GM19099 (cell line): ENCODE measurements around the gene CTSH.

Source experiments
- POLR2A ChIP-seq: IDR thresholded peaks from 3 replicates; pipeline ENCODE4 v1.6.1; 2011; ENCODE audit warnings: low read depth; ENCODE audit not compliant: insufficient read length; ENCODE audit errors: extremely low read depth

Gene CTSH

DNA sequence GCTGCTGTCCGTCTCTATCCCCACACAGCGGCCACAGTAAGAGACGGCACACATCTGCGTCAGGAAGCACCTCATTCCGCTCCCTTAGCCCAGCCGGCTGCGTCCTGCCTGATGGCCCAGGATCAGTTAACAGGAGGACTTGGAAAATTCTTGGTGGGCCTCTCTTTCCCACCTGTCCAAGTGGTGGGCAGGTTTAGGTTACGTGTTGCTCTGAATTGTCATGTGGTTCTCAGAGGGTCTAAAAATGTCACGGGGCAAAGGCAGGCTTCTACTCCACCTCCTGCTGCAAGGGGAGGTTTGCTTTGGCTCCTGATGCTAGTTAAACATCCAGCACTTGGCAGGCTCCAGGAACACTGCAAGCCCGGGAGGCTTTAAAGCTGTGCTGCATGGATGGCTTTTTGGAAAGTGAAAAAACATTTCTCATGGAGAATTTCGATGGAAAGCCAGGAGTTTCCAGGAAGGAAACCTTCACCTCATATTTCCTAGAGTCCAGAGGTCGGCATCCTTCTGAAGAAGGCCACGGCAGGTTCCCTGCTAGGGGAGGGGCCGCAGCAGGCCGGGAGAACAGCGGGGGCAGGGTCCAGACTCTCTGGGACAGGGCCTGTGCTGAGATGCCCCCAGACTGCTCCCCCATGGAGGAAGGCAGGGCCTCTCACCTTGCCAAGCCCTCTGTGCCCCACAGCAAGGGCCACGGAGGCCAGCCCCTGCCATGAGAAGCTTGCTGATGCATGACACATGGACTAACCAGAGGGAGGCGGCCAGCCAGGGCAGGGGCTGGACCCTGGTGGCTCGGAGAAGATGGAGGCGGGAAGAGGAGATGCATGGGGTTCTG, 10.8 kb downstream of the CTSH start:
- TF ChIP-seq POLR2A = no peak

DNA sequence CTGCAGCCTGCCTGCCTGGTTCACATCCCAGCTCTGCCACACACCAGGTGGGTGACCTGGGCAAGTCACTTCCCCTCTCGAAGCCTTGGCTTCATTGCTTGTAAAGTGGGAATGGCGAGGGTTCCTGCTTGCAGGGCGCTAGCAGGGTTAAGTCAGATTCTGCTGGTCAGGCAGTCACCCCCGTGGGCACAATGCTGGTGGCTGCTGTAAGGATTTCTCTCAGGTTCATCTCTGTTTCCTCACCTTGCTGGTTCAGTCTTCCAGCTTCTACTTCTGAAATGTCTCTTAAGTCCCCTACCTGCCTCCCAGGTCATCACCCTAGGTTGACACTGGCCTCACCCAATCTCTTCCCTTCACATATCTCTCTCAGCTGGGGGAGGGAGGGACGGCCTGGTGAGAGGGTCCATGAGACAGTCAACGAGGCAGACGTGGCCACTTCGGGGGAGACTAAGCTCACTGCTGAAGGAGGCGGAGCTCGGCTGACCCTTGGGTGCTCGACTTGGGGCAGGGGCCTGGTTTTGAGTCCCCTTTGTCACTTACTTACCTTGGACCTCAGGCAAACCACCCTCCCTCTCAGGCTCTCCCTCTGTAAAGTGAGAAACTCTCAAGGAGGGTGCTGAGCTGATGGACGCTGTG, 11.5 kb downstream of the CTSH start:
- TF ChIP-seq POLR2A = no peak

DNA sequence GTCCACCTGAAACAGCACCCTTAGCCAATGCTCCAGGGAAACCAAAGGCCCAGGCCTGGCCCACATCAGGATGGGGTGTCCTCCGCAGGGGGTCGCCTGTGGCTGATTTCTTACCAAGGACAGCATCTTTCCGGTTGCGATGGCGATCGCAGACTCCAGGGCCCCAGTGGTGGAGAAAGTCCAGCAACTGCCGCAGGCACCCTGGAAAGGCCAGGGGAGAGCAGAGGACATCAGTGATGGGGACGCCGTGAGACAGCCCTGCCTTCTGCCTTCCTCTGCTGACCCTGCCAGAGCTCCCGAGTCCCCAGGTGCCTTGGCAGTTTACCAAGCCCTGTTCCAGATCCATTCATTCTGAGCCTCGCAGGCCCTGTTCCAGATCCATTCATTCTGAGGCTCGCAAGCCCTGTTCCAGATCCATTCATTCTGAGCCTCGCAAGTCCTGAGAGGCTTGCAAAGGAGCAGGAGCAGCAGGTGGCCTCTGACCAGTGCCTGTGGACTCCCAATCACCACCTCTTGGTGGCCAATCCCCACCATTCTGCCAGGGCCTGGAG, 12.5 kb downstream of the CTSH start:
- peak; percentile 11 for TF ChIP-seq POLR2A

DNA sequence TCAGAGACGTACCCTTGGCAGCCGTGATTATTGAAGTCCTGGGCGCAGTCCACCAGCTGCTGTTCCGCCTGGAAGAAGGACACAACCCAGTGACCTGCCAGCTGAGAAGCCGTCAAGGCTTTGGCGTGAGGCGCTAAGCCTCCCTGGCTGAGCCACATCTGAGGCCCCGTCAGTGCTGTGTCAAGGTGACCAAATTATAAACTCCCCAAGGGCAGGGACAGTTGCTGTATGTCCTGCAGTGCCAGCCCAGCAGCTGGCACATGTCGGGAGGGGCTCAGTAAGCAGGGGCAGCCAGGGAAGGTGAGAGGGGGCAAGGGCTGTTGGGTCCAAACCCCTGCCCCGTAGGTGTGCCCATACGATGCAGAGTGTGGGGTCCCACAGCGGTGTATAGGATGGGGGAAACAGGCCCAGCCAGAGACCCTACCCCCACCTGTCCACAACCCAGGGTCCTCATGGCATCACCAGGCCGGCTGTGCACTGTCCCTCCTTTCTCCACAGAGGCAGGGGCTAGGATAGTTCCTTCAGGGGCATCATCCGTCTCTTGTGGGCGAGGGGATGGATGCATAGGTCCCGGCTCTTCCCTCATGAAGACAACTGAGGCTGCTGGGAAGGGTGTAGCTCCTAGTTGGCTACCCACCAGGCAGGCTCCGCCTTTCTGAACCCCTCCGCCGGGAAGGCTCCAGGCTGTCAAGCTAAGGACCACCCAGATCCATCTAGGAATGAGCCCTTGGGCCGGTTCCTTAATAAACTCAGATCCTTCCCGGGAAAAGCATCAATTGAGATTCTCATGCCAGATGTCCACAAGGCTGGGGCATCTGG, 13.2 kb downstream of the CTSH start:
- TF ChIP-seq POLR2A = no peak

DNA sequence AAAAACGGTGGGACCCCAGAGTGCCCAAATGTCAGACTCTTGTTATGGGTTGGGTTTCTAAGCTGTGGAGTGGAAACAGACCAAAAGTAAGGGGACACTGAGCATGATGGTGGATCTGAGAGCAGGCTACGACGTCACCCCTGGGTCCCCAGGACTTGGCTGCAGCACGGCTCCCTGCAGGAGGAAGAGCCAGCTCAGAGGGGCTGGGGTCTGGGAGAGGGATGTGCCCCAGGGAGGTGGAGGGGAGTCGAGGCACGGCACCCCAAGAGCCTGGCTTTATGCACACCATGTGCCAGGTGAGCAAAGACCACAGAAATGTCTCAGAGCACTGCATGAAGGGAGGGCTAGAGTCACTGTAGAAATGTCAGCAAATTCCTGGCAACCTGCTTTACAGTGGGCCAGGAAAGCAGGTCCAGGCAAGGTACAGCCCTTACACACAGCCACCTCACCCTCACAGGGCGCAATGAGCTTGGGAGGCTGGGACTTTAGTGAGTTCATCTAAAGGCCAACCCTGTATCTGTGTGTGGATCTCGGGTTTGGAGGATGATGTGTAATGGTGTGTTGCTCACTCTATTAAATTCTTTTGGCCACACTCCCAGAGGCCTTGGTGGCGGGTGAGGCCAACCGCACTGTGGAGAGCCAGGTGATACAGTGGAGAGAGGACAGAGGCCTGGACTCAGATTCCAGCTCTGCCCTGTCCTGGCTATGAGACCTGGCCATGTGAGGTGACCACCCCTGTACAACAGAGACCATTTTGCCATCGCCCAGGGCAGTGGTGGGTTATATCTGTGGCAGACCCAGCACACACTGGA, 14.1 kb downstream of the CTSH start:
- peak; percentile 23 for TF ChIP-seq POLR2A

DNA sequence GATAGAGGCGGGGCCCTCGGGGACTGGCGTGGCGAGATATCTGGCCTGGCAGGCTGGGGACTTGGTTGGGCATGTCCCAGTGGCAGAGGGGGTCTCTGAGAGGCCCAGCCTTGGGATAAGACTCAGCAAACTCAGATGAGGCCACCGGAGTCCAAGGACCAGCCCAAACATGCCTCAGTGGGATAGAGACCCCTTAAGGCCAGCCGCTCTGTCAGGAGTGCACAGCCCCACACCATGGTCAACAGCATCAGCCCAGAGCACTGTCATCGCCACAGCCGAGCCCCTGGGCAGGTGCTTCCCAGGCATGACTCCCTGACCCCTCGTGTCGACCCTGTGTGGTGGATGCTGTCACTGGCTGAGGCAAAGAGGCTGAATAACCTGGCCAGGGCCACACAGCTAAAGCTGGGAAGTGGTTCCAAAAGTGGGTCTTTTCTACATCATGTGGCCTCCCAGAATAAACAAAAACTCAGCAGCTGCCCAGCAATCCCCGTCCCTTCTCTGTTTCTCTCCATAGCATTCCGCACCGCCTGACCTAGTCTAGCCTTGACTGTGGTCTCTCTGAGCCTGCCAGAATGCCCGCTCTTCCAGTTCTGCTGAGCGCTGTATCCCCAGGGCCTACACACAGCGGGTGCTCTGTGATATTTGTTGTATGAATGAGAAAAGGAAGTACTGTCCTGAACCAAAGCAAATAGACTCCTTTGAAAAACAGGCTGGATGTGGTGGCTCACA, 15.1 kb downstream of the CTSH start:
- TF ChIP-seq POLR2A = no peak

DNA sequence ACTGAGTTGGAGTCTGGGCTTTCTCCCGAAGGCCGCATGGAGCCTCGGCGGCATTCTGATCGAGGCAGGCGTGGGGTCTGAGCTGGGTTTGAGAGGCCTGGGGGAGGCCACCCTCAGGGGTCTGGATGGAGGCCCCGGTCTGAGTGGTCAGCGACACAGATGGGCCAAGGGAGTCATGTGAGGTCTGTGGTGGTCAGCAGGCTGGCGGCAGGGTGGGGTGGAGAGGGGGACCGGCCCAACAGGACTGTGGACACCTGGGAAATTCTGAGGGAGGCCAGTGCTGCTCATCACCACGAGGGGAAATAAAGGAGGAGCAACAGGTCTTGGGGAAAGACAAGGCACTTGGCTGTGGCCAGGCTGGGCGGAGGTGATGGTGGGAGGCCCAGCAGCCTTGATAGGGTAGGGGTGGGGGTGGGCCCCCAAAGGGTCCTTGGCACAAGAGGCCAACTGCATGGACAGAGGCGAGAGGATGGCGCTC, 16.2 kb downstream of the CTSH start:
- TF ChIP-seq POLR2A = no peak

DNA sequence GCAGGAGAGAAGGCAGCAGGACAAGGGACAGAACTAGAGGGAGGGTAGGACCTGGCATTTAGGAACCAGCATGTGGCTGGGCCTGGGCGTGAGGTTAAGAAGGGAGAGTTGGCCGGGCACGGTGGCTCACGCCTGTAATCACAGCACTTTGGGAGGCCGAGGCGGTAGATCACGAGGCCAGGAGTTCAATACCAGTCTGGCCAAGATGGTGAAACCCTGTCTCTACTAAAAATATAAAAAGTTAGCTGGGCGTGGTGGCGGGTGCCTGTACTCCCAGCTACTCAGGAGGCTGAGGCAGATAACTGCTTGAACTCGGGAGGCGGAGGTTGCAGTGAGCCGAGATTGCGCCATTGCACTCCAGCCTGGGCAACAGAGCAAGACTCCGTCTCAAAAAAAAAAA, 16.7 kb downstream of the CTSH start:
- TF ChIP-seq POLR2A = peak; percentile 1

DNA sequence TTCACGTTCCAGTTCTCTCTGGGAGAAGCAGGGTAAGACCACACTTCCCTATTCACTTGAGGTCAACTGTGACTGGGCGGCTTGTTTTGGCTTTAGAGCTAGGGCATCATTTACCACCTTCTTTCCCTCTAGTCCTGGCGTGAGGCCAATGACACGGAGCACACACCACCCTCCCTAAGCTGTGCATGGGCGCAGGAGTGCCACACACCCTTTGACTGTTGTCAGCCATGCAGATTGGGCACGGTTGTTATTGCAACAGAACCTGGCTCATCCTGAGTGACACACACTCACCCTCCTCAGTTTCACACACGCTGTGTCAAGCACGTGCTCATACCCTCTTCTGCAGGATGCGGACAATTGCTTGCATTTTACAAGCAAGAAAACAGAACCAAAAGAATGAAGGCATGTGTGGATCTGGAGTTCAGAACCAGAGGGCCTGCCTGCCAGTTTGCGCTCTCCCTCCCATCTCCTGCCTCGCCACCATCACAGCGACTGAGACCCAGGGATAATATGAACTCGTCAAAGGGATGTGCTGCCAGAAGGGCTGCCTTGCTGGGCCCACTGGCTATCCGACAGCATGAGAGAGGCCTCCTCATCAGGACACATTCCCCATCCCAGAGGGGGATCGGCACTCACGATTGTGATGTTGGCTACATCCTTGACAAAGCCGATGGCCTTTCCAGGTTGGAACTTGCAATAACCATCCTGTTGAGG, 17.6 kb downstream of the CTSH start:
- peak; percentile 40 for TF ChIP-seq POLR2A

DNA sequence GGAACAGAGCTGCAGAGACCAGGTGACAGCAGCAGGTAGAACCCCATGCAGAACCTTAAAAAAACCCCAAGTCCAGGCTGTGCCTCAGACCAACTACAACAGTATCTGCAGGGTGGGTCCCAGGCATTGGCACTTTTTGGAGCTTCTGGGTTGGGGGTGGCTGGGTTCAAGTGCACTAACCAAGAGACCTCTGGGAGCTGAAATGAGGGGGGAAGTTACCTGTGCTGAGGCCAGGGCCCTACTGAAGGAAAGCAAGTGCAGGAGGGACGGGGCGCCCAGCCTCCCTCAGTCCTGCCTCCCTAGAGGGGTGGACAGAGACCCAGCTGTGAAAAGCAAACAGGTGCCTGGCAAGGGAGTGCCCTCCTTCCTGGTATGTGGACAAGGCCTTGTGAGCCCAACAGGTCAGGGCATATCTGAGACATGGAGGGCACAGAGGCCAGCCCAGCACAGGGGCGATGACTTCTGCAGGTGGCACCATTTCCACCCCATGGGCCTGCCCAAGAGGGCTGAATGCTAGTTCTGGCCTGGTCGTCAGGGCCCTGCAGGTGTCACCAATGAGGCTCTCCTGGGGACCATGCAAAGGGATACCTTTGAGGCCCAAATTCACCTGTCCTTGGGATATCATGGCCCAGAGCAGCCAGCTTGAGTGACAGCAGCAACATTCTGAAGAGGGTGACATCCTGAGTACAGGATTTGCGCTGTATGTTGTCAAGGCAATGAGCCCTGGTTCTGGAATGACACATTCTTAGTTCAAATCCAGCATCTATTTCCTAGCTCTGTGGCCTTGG, 18.7 kb downstream of the CTSH start:
- no peak for TF ChIP-seq POLR2A

DNA sequence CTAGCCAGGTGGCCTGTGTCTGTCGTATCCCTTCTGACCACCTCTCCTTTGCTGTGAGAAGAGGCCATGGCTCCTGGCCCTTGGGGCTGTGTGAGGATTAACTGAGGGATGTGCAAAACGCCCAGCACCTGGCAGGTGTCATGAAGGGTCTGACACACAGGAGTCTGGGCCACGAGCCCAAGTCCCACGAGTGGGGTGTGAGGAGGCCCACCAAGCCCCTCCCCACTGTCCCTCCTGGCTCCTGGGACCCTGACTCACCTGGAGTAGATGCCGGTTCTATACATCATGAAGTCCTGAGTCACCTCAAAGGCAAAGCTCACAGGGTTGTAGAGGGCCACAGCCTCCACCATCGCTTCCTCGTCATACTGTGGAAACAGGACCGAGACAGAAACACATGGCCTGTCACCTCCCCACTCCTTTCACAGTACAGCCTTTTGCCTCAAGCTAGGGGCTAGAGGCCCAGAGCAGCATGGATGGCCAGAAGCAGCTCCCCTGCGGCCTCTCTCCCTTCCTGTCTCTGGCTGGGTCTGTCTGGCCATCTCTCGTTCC, 19.7 kb downstream of the CTSH start:
- no peak for TF ChIP-seq POLR2A

DNA sequence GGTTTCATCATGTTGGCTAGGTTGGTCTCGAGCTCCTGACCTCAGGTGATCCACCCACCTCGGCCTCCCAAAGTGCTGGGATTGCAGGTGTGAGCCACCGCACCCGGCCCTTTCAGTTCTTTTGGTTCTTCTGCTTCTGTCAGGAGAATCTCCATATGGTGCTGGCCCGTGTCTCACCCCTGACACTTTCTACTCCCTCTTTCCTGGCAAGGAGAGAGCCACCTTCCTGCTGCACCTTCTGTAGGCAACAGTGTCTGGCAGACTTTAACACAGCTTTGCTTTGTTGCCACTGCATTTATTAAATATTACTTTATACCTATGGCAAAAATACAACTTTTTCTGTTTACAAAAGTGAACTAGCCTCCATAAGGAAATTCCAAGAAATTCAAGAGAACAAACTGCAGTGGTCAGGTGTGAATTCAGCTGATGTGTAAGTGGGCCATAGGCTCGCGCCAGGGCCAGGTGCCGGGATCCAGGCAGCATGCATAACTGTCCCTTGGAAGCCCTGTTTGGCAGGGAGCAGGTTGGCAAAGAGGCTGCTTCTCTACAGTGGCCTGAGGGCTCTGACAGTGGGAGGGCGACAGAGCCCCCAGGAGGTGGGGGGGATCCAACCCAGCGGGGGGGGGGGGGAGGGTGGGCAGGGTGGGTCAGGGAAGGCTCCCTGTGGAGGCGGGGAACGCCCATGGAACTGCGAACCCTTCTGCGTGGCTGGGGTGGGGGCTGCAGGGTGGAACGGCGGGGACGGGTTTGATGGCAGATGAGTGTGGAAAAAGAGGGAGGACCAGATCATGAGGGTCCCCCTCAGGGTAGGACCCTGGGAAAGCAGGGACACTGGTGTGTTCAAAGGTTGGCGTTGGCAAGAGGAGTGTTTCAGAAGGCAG, 21.1 kb downstream of the CTSH start:
- TF ChIP-seq POLR2A = peak; percentile 19

DNA sequence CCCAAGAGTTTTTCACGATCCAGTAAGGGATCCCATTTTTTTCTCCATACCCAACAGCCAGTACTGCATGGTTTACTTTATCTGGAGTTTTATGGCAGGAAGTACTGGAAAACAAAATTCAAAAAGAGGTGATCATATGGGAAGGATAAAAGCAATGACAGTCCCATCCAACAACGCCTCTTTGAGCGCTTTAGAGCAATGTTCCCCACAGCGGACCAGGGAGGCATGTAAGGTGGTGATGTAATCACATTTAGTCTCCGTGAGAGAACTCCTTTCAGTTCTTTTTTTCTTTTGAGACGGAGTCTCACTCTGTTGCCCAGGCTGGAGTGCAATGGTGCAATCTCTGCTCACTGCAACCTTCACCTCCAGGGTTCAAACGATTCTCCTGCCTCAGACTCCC, 21.8 kb downstream of the CTSH start:
- no peak for TF ChIP-seq POLR2A
